ENCODE results near the gene TRMO.

TRMO gene

GRCh38 chr9:97918611-97919010, 3.7 kb downstream of the TRMO start:
- Histone ChIP-seq H3K4me1 (ENCODE audit: control insufficient read depth, low read depth, low read length) (peaks cover 4% of the 10 kb centered on the region), H3K9ac (ENCODE audit: low read length) (no peak overlapping the region), H3K27ac (ENCODE audit: low read length) (no peak overlapping the region), H3K36me3 (ENCODE audit: control insufficient read depth, low read depth, low read length) (no peaks in the 10 kb centered on the region), H3K27me3 (ENCODE audit: control insufficient read depth, insufficient read depth, low read length) (peaks cover 27% of the 10 kb centered on the region), H3K9me3 (ENCODE audit: control insufficient read depth, low read depth, low read length) (no peaks in the 10 kb centered on the region), H3K4me3 (ENCODE audit: low read length) (no peak overlapping the region)

GRCh38 chr9:97911970-97912369, 10.3 kb downstream of the TRMO start:
- Histone ChIP-seq H3K36me3 (ENCODE audit: control insufficient read depth, low read depth, low read length) (peaks cover 12% of the 10 kb centered on the region), H3K4me1 (ENCODE audit: control insufficient read depth, low read depth, low read length) (no peaks in the 10 kb centered on the region), H3K4me3 (ENCODE audit: low read length) (no peak overlapping the region), H3K27me3 (ENCODE audit: control insufficient read depth, insufficient read depth, low read length) (no peaks in the 10 kb centered on the region), H3K27ac (ENCODE audit: low read length) (no peak overlapping the region), H3K9ac (ENCODE audit: low read length) (no peak overlapping the region), H3K9me3 (ENCODE audit: control insufficient read depth, low read depth, low read length) (no peaks in the 10 kb centered on the region)

GRCh38 chr9:97911528-97911927, 10.8 kb downstream of the TRMO start:
- H3K27ac ChIP-seq (ENCODE audit: low read length): no peak overlapping the region
- H3K36me3 ChIP-seq (ENCODE audit: control insufficient read depth, low read depth, low read length): peaks cover 12% of the 10 kb centered on the region
- H3K4me1 ChIP-seq (ENCODE audit: control insufficient read depth, low read depth, low read length): no peaks in the 10 kb centered on the region

GRCh38 chr9:97910357-97910756, 11.9 kb downstream of the TRMO start:
- Histone ChIP-seq H3K4me3 (ENCODE audit: low read length) (no peak overlapping the region), H3K4me1 (ENCODE audit: control insufficient read depth, low read depth, low read length) (no peaks in the 10 kb centered on the region), H3K36me3 (ENCODE audit: control insufficient read depth, low read depth, low read length) (peaks cover 12% of the 10 kb centered on the region), H3K9me3 (ENCODE audit: control insufficient read depth, low read depth, low read length) (no peaks in the 10 kb centered on the region), H3K27ac (ENCODE audit: low read length) (no peak overlapping the region), H3K27me3 (ENCODE audit: control insufficient read depth, insufficient read depth, low read length) (no peaks in the 10 kb centered on the region), H3K9ac (ENCODE audit: low read length) (no peak overlapping the region)

More at GRCh38 chr9:97911528-97911927, 10.8 kb downstream of the TRMO start:
- H3K9ac ChIP-seq (ENCODE audit: low read length): no peak overlapping the region
- no peaks in the 10 kb centered on the region for H3K9me3 ChIP-seq (ENCODE audit: control insufficient read depth, low read depth, low read length)
- H3K4me3 ChIP-seq (ENCODE audit: low read length): no peak overlapping the region
- H3K27me3 ChIP-seq (ENCODE audit: control insufficient read depth, insufficient read depth, low read length): no peaks in the 10 kb centered on the region

- peaks cover 12% of the 10 kb centered on the region for H3K36me3 ChIP-seq (ENCODE audit: control insufficient read depth, low read depth, low read length)
- no peaks in the 10 kb centered on the region for H3K9me3 ChIP-seq (ENCODE audit: control insufficient read depth, low read depth, low read length)
- no peak overlapping the region for H3K4me3 ChIP-seq (ENCODE audit: low read length)
- H3K9ac ChIP-seq (ENCODE audit: low read length): no peak overlapping the region
- H3K27ac ChIP-seq (ENCODE audit: low read length): no peak overlapping the region
- no peaks in the 10 kb centered on the region for H3K4me1 ChIP-seq (ENCODE audit: control insufficient read depth, low read depth, low read length)
- no peaks in the 10 kb centered on the region for H3K27me3 ChIP-seq (ENCODE audit: control insufficient read depth, insufficient read depth, low read length)
Observed at GRCh38 chr9:97908705-97909104, 13.6 kb downstream of the TRMO start.

GRCh38 chr9:97907632-97908031, 14.7 kb downstream of the TRMO start:
- H3K27me3 ChIP-seq (ENCODE audit: control insufficient read depth, insufficient read depth, low read length): no peaks in the 10 kb centered on the region
- H3K36me3 ChIP-seq (ENCODE audit: control insufficient read depth, low read depth, low read length): peaks cover 10% of the 10 kb centered on the region
- no peak overlapping the region for H3K4me3 ChIP-seq (ENCODE audit: low read length)
- no peaks in the 10 kb centered on the region for H3K4me1 ChIP-seq (ENCODE audit: control insufficient read depth, low read depth, low read length)
- H3K27ac ChIP-seq (ENCODE audit: low read length): no peak overlapping the region
- no peaks in the 10 kb centered on the region for H3K9me3 ChIP-seq (ENCODE audit: control insufficient read depth, low read depth, low read length)
- H3K9ac ChIP-seq (ENCODE audit: low read length): no peak overlapping the region

GRCh38 chr9:97907046-97907445, 15.3 kb downstream of the TRMO start:
- no peaks in the 10 kb centered on the region for H3K4me1 ChIP-seq (ENCODE audit: control insufficient read depth, low read depth, low read length)
- no peak overlapping the region for H3K27ac ChIP-seq (ENCODE audit: low read length)
- no peak overlapping the region for H3K4me3 ChIP-seq (ENCODE audit: low read length)
- peaks cover 4% of the 10 kb centered on the region for H3K36me3 ChIP-seq (ENCODE audit: control insufficient read depth, low read depth, low read length)
- no peaks in the 10 kb centered on the region for H3K9me3 ChIP-seq (ENCODE audit: control insufficient read depth, low read depth, low read length)
- no peaks in the 10 kb centered on the region for H3K27me3 ChIP-seq (ENCODE audit: control insufficient read depth, insufficient read depth, low read length)
- no peak overlapping the region for H3K9ac ChIP-seq (ENCODE audit: low read length)

- Histone ChIP-seq H3K36me3 (ENCODE audit: control insufficient read depth, low read depth, low read length) (peaks cover 3% of the 10 kb centered on the region), H3K9ac (ENCODE audit: low read length) (no peak overlapping the region), H3K27ac (ENCODE audit: low read length) (no peak overlapping the region), H3K4me3 (ENCODE audit: low read length) (no peak overlapping the region), H3K9me3 (ENCODE audit: control insufficient read depth, low read depth, low read length) (no peaks in the 10 kb centered on the region), H3K4me1 (ENCODE audit: control insufficient read depth, low read depth, low read length) (no peaks in the 10 kb centered on the region), H3K27me3 (ENCODE audit: control insufficient read depth, insufficient read depth, low read length) (no peaks in the 10 kb centered on the region)
Observed at GRCh38 chr9:97906236-97906831, 16.0 kb downstream of the TRMO start.

GRCh38 chr9:97905228-97905627, 17.1 kb downstream of the TRMO start:
- no peaks in the 10 kb centered on the region for H3K27me3 ChIP-seq (ENCODE audit: control insufficient read depth, insufficient read depth, low read length)
- H3K36me3 ChIP-seq (ENCODE audit: control insufficient read depth, low read depth, low read length): peaks cover 1% of the 10 kb centered on the region
- H3K9me3 ChIP-seq (ENCODE audit: control insufficient read depth, low read depth, low read length): no peaks in the 10 kb centered on the region
- no peaks in the 10 kb centered on the region for H3K4me1 ChIP-seq (ENCODE audit: control insufficient read depth, low read depth, low read length)
- H3K4me3 ChIP-seq (ENCODE audit: low read length): no peak overlapping the region
- no peak overlapping the region for H3K27ac ChIP-seq (ENCODE audit: low read length)
- no peak overlapping the region for H3K9ac ChIP-seq (ENCODE audit: low read length)

- H3K9ac ChIP-seq (ENCODE audit: low read length): no peak overlapping the region
Observed at GRCh38 chr9:97904725-97905124, 17.6 kb downstream of the TRMO start.

GRCh38 chr9:97903177-97903576, 19.1 kb downstream of the TRMO start:
- Histone ChIP-seq H3K27ac (ENCODE audit: low read length) (no peak overlapping the region), H3K9me3 (ENCODE audit: control insufficient read depth, low read depth, low read length) (no peaks in the 10 kb centered on the region), H3K36me3 (ENCODE audit: control insufficient read depth, low read depth, low read length) (no peaks in the 10 kb centered on the region), H3K4me3 (ENCODE audit: low read length) (no peak overlapping the region), H3K27me3 (ENCODE audit: control insufficient read depth, insufficient read depth, low read length) (no peaks in the 10 kb centered on the region), H3K4me1 (ENCODE audit: control insufficient read depth, low read depth, low read length) (no peaks in the 10 kb centered on the region), H3K9ac (ENCODE audit: low read length) (no peak overlapping the region)

More at GRCh38 chr9:97904725-97905124, 17.6 kb downstream of the TRMO start:
- Histone ChIP-seq H3K4me1 (ENCODE audit: control insufficient read depth, low read depth, low read length) (no peaks in the 10 kb centered on the region), H3K27ac (ENCODE audit: low read length) (no peak overlapping the region), H3K36me3 (ENCODE audit: control insufficient read depth, low read depth, low read length) (no peaks in the 10 kb centered on the region), H3K9me3 (ENCODE audit: control insufficient read depth, low read depth, low read length) (no peaks in the 10 kb centered on the region), H3K27me3 (ENCODE audit: control insufficient read depth, insufficient read depth, low read length) (no peaks in the 10 kb centered on the region), H3K4me3 (ENCODE audit: low read length) (no peak overlapping the region)

- Histone ChIP-seq H3K9ac (ENCODE audit: low read length) (no peak overlapping the region), H3K27me3 (ENCODE audit: control insufficient read depth, insufficient read depth, low read length) (no peaks in the 10 kb centered on the region), H3K9me3 (ENCODE audit: control insufficient read depth, low read depth, low read length) (no peaks in the 10 kb centered on the region), H3K4me1 (ENCODE audit: control insufficient read depth, low read depth, low read length) (no peaks in the 10 kb centered on the region), H3K4me3 (ENCODE audit: low read length) (no peak overlapping the region), H3K36me3 (ENCODE audit: control insufficient read depth, low read depth, low read length) (no peaks in the 10 kb centered on the region), H3K27ac (ENCODE audit: low read length) (no peak overlapping the region)
Observed at GRCh38 chr9:97900738-97901565, 21.3 kb downstream of the TRMO start.

All from iPS-18a (cell line).